Testis (tissue), 2 donors: ENCODE measurements around the gene PPP2CA.

Experiments
- CTCF ChIP-seq, 3 experiments: fragments of 450-650 bp in 2 of 3; fragments of 200-600 bp in 1 of 3; sonication (generic) in 1 of 3; IDR thresholded peaks; one replicate each; pipeline ENCODE4 v1.5.1; 2016 to 2019; ENCODE audit warnings: antibody characterized with exemption in 3 of 3, mild to moderate bottlenecking in 2 of 3, moderate library complexity in 1 of 3
- POLR2A ChIP-seq: fragments of 450-650 bp; IDR thresholded peaks from one replicate; pipeline ENCODE4 v1.6.1; 2017; ENCODE audit warnings: antibody characterized with exemption, mild to moderate bottlenecking, moderate library complexity

DNA sequence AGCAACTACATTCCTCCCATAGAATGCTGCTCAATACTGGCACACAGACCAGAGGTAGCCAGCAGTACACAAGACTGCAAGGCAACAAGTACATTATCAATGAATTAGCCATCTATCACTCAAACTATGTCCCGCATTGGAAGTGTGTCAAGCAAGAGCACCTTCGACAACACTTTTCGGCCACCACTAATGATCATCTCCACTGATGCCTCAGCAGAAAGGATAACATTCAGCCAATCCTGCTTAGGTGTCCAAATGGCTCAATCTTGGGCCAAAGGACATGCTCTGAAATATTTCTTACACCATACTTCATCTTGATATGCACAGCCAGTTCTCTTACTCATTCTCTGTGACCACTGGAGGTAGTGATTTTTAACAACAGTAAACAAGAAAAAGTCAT, 74.2 kb downstream of the PPP2CA start:
- TF ChIP-seq POLR2A (no peak), CTCF (IDR thresholded peaks at IDR 0.05) (no peak)
